Choroid plexus epithelial cell (primary cell): ENCODE measurements around the gene LTB4R.
A peak's percentile ranks its signal among the peaks of the same experiment; 100 is the strongest.

ENCODE experiments used
- DNase-seq: peaks from one replicate; pipeline ENCODE4 v3.0.0-alpha.2; 2010; ENCODE audit warnings: low read depth
- H3K4me3 ChIP-seq: 2 replicates; pipeline ENCODE4 v1.5.1; 2011; ENCODE audit warnings: low read depth, mild to moderate bottlenecking, control low read depth, low read length, moderate library complexity
- CTCF ChIP-seq: conservative IDR thresholded peaks from 2 replicates; pipeline ENCODE4 v1.5.1; 2011; ENCODE audit warnings: low read depth, mild to moderate bottlenecking, control low read depth, inconsistent platforms, low read length, moderate library complexity

The LTB4R gene

DNA sequence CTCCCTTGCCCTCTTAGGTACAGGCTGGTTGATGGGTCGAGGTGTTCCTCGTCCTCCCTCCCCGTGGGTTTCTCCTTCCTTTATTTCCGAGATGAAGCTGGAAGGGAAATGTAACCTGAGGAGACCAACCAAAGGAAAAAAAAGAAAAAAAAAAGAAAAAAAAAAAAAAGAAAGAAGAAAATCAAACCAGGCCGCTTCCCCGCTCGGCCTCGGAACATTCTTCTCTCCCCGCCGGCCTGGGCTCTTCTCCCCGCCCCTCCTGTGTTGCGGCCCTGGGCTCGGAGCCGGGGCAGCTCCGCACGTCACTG is 55.1 kb downstream of the LTB4R start:
- TF ChIP-seq CTCF: no peak
- no peak for DNase-seq

DNA sequence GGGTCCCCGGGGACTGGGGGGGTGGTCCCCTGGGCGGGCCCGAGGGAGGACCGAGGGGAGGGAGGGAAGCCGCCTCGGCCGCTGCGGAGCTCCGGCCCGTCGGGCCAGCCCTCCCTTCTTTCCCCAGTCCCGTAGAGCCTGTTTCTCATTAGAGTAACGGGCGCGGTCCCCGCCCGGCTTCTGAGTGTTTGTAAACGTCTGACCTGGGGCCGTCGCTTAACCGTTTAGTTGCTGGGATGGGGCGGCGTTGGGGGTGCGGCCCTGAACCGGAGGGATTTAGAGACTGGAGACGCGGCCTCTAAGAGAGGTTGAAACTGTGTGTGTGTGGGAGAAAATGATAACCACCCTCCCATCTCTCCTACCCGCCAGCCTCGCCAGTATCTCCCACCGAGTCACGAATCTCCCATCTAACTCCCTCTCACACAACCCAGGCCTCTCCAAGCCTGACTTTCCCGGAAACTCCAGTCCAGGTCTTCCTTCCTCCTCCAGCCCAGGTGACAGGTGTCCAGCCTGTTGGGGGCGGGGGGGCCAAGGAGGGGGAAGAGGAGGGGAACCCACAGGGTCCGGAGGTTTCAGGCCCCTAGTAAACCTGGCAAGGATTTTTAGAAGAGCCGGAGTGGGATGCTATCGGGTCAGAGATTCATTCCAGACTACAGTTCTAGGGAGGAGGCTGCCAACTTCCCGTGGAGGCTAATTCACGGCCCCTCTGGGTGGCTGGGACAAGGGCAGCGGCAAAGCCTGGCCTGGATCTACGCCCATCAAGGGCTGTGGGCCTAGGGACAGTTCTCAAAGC is 55.6 kb downstream of the LTB4R start:
- TF ChIP-seq CTCF: no peak
- DNase-seq: peak; percentile 98
- peak overlapping the region; percentile 84 for H3K4me3 ChIP-seq

More for the DNA sequence above, 55.1 kb downstream of the LTB4R start:
- H3K4me3 ChIP-seq: peak overlapping the region; percentile 84
